Left renal cortex interstitium (tissue), 4 donors: ENCODE measurements around the gene CA11. TPM values are rescaled to one million over a fixed set of nuclear protein-coding genes. Genes with fewer than 3 reads are reported as not detected.
A peak's percentile ranks its signal among the peaks of the same experiment; 100 is the strongest.

Source experiments
- DNase-seq, 4 donors: peaks; one replicate each; pipeline ENCODE4 v3.0.0-alpha.2; 2013; ENCODE audit warnings: low read depth in 4 of 4, low spot score in 2 of 4, missing footprints in 1 of 4
- polyA plus RNA-seq, 4 donors: library from polyadenylated mRNA; unstranded; fragments of 120-200 nt; gene quantifications; one replicate each; pipeline ENCODE4 v1.2.1, GENCODE V29; 2013; ENCODE audit not compliant: insufficient read length in 4 of 4

Gene CA11
- polyA plus RNA-seq, 4 donors, result 20.9 to 34.8 (median 28.6) TPM

DNA sequence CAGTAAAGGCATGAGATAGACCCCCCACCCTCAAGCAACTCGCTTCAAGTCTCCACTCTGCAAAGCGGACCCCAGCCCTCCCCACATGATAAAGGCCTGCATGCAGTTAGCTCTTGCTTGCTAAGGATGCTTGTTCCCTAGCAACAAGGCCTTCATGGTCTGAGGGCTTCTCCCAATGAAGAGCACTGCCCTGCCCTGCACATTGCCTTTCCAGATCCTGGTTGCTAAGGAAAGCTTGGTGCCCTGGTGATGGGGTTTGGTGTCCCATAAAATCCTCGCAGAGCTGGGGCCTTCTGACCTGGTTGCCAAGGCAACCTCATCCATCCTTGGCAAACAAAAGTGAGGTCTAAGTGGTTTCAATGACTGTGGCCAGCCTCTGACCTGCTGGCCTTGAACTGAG lies 14.8 kb downstream of the CA11 start:
- no peak for DNase-seq

DNA sequence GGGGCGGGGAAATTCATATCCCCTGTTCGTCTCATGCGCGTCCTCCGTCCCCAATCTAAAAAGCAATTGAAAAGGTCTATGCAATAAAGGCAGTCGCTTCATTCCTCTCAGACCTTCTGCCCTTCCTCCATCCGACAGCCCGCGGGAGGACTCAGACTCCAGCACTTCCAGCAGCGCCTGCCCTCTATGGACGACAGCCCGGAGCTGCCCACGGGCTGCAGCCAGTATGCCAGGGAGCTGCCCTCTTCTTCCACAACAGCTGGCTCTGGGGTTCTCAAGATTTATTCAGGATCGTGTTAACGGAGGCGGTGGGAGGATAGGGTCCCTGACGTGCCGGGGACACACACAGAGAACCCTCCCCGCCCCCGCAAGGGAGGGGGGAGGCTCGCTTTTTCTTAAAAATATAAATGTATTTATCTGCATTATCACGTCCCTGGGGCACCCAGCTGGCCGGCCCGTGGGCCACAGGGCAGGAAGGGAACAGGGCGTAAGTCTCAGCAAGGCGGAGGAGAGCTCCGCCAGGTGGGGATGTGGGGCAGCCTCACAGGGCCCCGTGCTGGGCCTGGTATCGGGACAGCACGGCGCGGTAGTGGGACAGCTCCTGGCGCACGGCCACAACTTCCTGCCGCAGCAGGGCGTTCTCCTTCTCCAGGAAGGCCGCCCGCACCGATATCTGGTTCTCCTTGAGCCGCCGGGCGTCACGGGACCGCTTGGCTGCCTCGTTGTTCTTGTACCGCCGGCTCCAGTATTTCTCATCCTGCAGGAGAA lies 15.5 kb downstream of the CA11 start:
- DNase-seq, result no peak

DNA sequence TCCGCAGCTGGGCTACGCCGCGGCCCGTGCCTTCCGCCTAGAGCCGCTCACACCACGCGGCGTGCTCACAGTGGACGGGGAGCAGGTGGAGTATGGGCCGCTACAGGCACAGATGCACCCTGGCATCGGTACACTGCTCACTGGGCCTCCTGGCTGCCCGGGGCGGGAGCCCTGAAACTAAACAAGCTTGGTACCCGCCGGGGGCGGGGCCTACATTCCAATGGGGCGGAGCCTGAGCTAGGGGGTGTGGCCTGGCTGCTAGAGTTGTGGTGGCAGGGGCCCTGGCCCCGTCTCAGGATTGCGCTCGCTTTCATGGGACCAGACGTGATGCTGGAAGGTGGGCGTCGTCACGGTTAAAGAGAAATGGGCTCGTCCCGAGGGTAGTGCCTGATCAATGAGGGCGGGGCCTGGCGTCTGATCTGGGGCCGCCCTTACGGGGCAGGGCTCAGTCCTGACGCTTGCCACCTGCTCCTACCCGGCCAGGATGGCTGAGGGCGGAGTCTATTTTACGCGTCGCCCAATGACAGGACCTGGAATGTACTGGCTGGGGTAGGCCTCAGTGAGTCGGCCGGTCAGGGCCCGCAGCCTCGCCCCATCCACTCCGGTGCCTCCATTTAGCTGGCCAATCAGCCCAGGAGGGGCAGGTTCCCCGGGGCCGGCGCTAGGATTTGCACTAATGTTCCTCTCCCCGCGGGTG lies 16.2 kb downstream of the CA11 start:
- DNase-seq, result no peak

DNA sequence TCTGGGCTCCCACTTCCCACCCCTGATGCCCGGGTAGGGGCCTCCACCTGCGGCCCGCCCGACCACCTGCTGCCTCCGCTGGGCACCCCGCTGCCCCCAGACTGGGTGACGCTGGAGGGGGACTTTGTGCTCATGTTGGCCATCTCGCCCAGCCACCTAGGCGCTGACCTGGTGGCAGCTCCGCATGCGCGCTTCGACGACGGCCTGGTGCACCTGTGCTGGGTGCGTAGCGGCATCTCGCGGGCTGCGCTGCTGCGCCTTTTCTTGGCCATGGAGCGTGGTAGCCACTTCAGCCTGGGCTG lies 16.7 kb downstream of the CA11 start:
- no peak for DNase-seq

DNA sequence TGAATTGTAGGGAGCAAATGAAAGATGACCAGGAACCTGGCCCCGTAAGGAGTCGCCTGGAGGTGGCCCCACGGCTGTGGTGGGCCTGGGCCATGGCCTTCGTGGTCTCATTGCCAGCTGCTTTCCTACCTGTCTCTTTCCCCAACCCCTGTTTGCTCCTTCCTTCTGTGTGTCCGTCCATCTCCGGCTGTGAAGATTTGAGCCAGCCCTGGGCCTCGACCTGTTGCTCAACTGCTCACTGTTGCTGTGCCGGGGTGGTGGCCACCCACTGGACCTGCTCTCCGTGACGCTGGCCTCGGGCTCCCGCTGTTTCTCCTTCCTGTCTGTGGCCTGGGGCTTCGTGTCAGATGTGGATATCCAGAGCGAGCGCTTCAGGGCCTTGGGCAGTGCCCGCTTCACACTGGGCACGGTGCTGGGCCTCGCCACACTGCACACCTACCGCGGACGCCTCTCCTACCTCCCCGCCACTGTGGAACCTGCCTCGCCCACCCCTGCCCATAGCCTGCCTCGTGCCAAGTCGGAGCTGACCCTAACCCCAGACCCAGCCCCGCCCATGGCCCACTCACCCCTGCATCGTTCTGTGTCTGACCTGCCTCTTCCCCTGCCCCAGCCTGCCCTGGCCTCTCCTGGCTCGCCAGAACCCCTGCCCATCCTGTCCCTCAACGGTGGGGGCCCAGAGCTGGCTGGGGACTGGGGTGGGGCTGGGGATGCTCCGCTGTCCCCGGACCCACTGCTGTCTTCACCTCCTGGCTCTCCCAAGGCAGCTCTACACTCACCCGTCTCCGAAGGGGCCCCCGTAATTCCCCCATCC lies 17.3 kb downstream of the CA11 start:
- no peak for DNase-seq

DNA sequence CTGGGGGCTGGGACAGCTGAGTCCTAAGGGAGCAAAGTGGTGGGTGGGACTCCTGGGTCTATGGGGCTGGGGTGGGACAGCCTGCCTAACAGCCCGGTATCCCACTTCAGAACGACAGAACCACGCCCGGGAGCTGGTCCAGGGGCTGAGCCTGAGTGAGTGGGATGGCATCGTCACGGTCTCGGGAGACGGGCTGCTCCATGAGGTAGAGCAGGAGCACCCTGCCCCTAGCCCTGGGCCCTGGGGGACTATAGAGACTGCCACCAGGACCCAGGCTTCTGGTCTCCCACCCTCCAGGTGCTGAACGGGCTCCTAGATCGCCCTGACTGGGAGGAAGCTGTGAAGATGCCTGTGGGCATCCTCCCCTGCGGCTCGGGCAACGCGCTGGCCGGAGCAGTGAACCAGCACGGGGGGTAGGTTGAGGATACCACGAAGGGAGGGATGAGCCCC lies 18.1 kb downstream of the CA11 start:
- DNase-seq, result no peak

DNA sequence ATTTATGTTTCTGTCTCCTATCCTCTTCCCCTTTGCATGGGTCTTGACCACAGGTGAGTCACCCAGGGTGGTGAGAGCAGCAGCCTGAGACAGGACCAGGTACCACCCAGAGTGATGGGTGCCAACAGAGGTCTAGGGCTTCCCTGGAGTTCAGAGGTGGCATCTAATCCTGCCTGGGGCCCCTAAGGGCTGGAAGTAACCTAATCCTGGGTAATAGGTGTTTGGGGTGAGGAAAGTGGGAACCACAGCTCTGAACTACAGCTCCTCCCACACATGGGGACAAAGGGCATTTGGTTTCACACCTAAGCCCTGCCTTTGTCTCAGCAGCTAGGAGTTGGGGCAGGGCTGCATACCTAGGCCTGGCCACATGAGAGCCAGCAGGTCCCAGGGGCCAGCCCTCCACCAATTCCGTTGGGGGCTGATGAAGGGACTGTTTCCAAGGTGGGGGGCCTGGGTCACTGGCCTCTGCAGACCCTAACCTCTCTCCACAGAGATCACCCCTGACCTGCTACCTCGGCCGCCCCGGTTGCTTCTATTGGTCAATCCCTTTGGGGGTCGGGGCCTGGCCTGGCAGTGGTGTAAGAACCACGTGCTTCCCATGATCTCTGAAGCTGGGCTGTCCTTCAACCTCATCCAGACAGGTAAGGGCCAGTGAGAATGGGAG lies 18.7 kb downstream of the CA11 start:
- no peak for DNase-seq

DNA sequence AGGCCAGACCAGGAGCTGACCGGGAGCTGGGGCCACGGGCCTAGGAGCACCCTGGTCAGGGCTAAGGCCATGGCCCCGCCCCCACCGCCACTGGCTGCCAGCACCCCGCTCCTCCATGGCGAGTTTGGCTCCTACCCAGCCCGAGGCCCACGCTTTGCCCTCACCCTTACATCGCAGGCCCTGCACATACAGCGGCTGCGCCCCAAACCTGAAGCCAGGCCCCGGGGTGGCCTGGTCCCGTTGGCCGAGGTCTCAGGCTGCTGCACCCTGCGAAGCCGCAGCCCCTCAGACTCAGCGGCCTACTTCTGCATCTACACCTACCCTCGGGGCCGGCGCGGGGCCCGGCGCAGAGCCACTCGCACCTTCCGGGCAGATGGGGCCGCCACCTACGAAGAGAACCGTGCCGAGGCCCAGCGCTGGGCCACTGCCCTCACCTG lies 20.1 kb downstream of the CA11 start:
- DNase-seq, result no peak

DNA sequence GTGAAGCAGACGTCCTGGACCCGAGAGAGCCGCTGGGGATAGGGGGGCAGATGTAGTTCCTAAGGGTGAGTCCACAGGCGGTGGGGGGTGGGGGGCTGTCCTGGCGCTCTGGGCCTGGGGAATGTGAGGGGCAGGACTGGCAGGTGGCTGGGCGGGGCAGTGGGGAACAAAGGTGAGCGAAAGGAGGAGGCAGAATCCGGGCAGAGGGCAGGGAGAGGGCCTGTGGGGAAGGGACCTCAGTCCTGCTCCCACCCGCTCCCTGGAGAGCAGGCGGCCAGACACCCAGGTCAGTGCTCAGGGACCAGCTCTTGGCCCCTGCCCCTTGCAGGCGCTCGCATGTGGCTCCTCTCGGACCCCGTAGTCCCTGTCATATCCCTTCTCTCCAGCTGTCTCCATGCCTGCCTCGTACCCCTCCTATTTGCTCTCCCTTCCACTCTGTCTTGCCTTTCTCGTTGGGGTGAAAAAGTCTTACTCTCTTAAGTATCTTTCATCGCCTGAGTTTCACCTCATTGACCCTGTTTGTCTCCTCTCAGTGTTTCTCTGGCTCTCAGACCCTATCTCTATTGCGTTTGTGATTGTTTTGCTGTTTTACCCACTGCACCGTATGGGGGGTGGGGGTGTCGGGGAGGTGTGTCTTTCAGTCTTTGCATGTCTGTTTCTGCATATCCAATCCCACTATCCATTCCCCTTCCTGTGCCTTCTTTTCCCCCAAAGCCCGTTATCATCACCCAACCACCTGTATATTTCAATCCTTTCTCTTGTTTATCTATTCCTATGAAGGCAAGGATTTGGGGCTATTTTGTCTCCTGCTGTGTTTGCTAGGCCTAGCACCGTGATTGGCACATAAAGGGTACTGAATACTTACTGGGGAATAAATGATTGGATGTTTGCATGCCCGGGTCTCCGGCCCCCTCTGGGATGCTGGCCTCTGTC lies 20.9 kb downstream of the CA11 start:
- DNase-seq, result no peak

DNA sequence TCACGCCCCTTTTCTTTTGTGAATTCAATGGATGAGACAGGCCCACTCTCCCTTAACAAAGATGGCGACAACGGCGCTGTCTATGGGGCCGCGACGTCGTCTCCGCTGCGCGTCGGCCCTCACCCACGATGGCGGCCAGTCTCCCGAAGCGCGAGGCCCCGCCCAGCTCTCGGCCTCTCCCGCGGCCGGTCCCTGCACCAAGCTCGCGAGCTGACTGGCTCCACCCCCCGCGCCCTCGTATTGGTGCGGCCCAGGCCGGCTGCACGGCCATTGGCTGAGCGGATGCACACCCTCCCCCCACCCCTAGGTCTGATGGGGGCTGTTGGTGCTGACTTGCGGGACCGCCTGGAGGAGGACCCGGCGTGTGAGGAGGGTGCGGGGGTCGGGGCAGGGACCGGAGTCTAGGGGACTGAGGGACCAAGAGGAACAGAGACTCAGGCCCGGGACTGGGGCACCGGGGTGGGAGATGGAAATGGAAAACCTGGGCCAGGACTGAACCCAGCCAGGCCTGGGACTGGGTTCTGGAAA lies 21.9 kb downstream of the CA11 start:
- peak in 3 of 4 donors; percentile 90 to 95 (median 94) for DNase-seq

DNA sequence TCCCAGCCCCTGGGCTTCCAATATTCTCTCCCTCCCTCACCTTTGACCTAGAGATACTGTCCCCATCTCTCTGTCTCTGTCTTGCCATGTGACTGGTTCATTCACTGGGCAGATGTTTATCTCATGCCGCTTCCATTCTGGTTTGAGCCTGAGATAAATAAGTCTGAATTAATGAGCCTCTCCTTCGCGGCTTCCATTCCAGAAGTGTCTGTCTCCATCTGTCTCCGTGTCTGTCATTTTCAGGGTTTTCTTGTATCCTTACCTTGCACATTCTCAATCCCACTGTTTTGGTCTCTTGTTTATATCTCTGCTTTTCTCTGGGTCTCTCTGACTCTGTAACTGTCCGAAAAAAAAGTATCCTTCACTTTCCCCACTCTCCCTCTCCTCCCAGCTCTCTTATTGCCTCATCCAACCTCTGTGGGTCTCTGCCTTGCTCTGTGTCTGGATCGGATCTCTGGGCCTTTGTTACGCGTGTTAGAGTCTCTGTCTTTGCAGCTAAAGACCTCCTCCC lies 22.4 kb downstream of the CA11 start:
- DNase-seq, result no peak

DNA sequence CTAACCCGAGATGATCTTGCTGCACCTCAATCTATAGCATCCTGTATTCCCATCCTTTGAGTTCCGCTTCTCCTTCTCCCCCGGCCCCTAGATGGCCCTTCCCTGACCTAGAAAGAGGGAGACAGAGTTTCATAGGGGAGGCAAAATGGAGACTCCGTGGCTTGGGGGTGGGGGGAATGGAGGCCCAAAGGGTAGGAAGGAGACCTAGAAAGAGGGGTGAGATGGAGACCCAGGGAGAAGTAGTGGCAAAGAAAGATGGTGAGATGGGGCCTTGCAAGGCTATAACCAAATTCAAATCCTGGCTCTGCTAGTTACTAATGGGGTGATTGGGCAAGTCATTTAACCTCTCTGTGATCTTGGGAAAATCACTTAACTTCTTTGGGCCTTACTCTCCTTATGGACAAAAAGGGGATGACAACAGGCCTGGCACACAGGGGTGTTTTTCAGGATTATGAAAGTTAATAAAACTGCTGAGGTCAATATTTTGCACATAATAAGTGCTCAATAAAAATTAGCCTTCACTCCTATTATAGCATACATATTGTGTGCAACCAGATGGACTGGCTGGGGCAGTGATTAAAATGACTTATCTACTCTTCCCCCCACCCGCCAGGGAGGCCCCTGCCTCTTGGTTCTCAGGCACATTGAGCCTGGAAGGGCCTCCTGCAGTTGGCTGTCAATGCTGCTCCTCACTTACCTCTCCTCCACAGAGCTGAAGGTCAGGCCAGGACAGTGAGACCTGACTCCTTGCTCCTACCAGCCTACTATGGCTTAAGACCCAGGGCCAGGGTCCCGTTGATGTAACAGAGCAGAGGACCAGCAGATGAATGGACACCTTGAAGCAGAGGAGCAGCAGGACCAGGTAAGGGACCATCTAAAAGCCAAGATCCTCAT lies 26.0 kb downstream of the CA11 start:
- DNase-seq, result no peak

DNA sequence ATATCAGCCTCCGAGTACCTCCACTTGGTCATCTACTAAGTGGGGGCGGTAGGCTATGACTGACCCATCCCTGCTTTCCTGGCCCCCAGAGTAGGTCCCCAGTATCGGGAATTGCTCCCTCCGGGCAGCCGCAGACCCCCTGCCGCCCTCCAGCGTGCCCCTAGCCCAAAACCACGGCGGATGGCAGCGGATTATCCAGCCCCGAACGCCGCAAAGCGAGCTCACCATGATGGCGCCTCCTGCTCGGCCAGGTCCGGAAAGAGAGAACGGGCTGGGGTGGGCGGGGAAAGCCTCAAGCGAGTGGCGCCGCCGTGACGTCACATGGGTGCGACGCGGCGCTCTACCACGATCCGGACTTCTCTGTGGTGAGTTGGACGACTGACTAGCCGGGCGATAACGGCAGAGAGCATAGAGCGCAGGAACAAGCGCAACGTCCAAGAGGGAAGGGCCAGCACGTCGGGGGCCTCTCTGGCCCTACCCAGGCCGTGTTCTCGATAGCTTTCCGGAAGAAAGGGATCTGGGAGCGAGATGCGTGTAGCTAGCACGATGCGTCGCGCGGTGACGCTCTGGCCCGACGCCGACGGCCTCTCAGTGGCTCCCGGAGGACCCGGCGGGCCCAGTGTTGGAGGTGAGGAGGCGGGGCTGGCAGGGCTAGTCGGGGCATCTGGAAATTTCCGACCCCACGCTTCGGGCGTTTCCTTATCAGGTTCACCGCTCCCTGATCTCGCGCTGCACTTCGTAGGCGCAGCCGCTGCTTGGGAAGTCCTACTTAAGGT lies 26.9 kb downstream of the CA11 start, which contains the start of the genes RPL18 and SPHK2:
Gene RPL18 (minus strand): TSS at position 263 of the 776 bp plus-strand sequence. CDS start 35 bp downstream, at position 228.
Gene SPHK2 (plus strand): TSS at position 591 of the 776 bp plus-strand sequence. CDS start 1,009 bp downstream, outside the sequence.
- peak; percentile 95 to 99 (median 98) for DNase-seq

DNA sequence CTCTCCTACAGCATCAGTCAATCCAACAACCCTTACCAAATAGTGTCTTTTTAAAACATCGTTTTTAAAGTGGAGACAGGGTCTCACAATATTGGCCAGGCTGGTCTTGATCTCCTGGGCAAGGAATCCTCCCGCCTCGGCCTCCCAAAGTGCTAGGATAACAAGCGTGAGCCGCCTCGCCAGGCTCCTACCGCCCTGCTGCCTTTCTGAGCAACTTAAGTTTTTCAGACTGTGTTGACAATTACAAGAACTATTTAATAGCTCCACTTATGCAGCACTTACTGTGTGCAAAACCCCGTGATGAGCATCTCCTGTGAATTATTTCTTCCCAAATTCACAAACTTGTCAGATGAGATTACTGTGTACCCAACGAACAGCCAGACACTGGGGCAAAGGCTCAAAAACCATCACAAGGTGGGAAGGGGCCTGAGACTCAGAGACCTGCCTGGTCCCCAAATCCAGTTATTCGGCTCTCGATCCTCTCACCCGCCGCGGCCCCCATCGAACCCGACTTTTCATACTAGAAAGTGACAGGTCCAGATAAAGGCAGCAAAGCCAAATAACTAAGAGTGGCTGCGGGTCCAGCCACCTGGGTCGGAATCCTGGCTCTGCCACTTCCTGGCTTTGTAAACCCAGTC lies 27.6 kb downstream of the CA11 start:
- no peak for DNase-seq

DNA sequence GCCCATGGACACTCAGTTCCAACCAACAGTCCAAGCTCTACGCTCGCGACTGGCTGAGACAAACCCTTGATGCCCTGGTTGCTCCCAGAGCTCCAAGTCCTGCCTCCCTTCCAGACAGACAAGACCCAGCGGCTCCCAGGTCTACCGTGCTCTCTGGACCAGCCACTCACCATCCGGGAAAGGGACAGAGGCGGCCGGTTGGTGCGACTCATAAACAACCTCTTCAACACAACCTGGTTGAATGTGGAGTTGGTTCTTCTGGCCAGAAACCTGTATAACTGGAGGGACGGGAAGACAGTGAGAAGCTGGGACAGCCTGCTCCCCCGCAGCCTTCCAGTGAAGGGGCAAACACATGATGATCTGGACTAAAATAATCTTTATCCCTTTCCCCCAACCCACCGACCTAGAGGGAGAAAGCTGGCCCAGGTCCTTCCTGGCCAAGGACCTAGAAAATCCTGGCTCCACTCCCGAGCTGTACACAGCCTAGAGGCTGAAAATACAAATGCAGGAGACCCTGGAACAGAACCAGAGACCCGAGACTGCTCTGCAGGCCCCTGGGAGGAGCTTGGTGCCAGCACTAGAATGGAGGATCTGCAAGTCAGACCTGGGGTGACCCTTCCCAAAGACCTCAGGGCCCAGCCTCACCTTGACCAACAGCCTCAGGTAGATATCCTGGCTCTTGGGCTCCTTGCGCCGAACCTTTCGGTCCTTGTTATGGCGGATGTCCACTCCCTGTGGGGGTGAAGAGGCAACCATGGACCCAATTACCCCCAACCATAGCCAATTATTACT lies 28.6 kb downstream of the CA11 start:
- DNase-seq, result no peak

DNA sequence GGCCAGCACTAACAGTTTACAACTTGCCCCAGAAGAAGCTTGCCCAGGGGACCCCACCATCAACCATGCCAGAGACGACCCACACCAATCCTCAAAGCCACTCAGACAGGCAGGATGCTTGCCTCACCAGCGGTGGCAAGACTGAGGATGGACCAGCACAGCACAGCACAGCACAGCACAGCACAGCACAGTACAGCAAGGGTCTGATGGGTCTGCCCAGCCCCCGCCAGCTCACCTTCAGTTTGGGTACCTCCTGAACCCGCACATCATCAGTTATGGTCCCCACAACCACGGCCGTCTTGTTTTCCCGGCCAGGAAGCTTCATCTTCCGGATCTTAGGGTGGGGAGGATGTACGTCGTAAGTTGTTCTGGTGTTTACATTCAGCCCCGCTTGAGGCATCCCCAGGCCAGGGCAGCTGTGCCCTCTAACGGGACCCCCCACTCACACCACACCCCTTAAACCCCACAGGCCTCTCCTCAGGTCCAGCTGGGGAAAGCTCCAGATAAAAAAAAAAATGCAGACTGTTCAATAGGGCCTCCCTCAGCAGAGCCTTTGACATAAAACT lies 29.4 kb downstream of the CA11 start:
- no peak for DNase-seq
